ACC112 (cell line): Measurements from ENCODE around the gene FAM81A.

ENCODE experiments used
- H2AFZ ChIP-seq: fragments of 200-600 bp; sonication (generic); one replicate; pipeline ENCODE4 v1.6.0; 2017; ENCODE audit warnings: antibody characterized with exemption, low read length; ENCODE audit not compliant: unreplicated experiment
- H3K27ac ChIP-seq: fragments of 200-600 bp; sonication (generic); 2 replicates; pipeline ENCODE4 v1.5.1; 2014; ENCODE audit warnings: low read depth, mild to moderate bottlenecking, antibody characterized with exemption, low read length, moderate library complexity
- H3K27me3 ChIP-seq: fragments of 200-600 bp; sonication (generic); 2 replicates; pipeline ENCODE4 v1.6.1; 2014; ENCODE audit warnings: mild to moderate bottlenecking, antibody characterized with exemption, low read length, moderate library complexity, mixed read lengths; ENCODE audit not compliant: insufficient read depth
- H3K36me3 ChIP-seq: fragments of 200-600 bp; sonication (generic); 2 replicates; pipeline ENCODE4 v1.6.1; 2016; ENCODE audit warnings: mild to moderate bottlenecking, antibody characterized with exemption, low read length, moderate library complexity, mixed read lengths; ENCODE audit not compliant: insufficient read depth
- H3K4me1 ChIP-seq: fragments of 200-600 bp; sonication (generic); one replicate; pipeline ENCODE4 v1.6.1; 2016; ENCODE audit warnings: low read length, mixed read lengths; ENCODE audit not compliant: insufficient read depth, unreplicated experiment, control insufficient read depth
- H3K4me3 ChIP-seq: fragments of 200-600 bp; sonication (generic); 2 replicates; pipeline ENCODE4 v1.5.1; 2014; ENCODE audit warnings: mild to moderate bottlenecking, low read depth, low read length
- H3K79me2 ChIP-seq: fragments of 200-600 bp; sonication (generic); one replicate; pipeline ENCODE4 v1.6.0; 2016; ENCODE audit warnings: low read length; ENCODE audit not compliant: control insufficient read depth, unreplicated experiment, insufficient read depth

The FAM81A gene

DNA sequence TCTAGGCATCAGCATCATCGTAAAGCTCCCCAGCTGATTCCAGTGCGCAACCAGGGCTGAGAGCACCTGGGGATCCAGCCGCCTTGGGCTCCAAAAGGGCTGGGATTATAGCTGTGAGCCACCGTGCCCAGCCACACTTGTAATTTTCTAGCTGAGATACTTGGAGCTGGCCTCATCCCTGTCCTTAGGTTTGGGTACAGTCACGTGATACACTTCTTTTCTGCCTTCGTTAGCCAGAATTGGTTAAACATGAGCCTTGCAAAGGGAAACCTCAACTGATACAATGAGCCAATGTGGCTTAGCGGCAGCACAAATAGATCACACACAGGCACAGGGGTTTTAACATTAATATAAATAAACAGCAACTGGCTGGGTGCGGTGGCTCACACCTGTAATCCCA is 103.8 kb downstream of the FAM81A start:
- Histone ChIP-seq H3K79me2 (no peaks in the 10 kb centered on the region), H3K27ac (no peak overlapping the region), H3K4me1 (no peaks in the 10 kb centered on the region), H3K4me3 (no peak overlapping the region), H3K36me3 (no peaks in the 10 kb centered on the region), H2AFZ (no peak overlapping the region), H3K27me3 (no peaks in the 10 kb centered on the region)

DNA sequence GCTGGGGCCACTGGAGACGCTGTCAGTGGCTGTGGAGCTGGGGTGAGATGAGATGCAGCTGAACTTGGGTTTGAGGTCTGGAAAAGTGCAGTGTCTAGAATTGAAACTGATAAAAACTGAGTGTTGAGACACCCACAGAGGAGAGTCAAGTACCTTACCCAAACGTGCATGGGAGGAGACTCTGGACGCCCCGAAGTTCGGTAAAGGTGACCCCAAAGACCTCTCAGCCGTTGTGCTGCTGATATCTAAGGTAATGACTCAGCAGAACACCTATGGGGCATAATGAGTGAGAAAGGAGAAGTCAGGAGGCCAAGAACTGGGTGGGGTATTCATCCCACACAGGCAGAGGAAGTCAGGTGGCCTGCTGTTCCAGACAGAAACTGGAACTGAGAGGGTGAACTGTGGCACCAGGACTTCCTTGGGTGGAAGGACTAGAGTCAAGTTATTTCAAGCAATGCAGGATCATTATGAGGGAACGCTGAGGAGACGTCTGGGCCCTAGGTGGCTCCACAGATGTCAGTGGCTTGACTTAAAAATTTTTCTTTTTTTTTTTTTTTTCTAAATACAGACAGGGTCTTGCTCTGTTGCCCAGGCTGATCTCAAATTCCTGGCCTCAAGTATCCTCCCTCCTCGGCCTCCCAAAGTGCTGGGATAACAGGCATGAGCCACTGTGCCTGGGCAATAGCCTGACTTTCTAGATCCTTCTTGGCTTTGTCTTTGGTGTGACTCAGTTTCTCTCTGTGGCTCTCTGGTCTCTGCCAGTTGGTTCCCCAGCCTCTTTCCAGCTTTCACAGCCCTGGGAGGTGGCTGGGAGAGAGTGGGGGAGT is 105.9 kb downstream of the FAM81A start:
- no peaks in the 10 kb centered on the region for H3K4me1 ChIP-seq
- H3K4me3 ChIP-seq = no peak overlapping the region
- no peak overlapping the region for H2AFZ ChIP-seq
- H3K27ac ChIP-seq = no peak overlapping the region
- no peaks in the 10 kb centered on the region for H3K79me2 ChIP-seq
- no peaks in the 10 kb centered on the region for H3K36me3 ChIP-seq
- no peaks in the 10 kb centered on the region for H3K27me3 ChIP-seq

DNA sequence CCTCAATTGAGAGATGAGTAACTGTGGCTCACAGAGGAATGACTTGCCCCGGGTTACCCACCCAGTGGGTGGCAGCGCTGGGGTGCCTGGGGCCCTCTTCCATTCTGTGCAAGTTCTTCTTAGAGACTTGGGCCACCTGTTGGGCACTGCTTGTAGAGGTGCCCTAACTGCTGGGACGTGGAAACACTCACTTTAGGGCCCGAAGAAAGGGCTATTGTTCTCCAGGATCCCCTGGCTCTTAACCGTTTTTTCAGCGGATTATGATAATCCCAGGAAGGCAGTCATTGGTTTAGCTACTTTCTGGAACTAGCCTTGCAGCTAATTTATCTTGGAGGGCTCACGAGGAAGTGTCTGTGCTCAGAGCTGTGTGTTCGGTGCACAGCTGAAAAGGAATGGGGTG is 107.6 kb downstream of the FAM81A start:
- no peaks in the 10 kb centered on the region for H3K79me2 ChIP-seq
- no peak overlapping the region for H3K27ac ChIP-seq
- no peak overlapping the region for H3K4me3 ChIP-seq
- no peak overlapping the region for H2AFZ ChIP-seq
- H3K4me1 ChIP-seq = no peaks in the 10 kb centered on the region
- H3K36me3 ChIP-seq = no peaks in the 10 kb centered on the region
- H3K27me3 ChIP-seq = no peaks in the 10 kb centered on the region

DNA sequence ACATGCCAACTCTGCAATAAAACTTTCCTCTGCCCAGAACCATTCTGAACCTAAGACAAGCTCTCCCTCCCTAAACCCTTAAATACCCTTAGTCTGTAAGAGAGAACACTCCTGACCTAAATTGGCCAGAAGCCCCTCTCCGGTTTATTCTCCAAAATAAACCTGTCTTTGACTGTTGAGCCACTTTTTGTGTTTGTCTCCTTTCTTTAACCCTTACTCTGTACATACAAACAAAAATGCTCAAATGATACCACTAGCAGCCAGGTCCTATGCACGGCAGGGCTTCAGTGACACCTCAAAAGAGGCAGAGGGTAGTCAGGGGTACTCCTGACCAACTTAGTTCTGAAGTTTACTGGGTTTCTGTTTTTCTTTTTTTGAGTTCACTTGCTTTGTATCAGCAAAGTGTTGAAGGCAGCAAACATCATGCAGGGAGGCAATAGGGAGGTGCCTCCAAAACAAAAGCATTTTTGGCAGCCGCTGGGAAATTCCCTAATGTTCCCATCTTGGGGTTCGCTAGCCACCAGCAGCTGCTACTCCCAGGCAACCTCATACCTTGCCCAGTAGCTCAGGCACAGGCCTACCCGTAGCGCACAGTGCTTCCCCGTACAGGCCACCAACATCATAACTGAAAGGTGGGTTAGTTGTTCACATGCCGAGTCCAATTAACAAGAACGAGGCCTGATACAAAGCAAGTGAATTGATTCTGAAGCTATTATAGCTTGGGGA is 110.7 kb downstream of the FAM81A start:
- H2AFZ ChIP-seq = no peak overlapping the region
- no peak overlapping the region for H3K27ac ChIP-seq
- H3K4me1 ChIP-seq = no peaks in the 10 kb centered on the region

DNA sequence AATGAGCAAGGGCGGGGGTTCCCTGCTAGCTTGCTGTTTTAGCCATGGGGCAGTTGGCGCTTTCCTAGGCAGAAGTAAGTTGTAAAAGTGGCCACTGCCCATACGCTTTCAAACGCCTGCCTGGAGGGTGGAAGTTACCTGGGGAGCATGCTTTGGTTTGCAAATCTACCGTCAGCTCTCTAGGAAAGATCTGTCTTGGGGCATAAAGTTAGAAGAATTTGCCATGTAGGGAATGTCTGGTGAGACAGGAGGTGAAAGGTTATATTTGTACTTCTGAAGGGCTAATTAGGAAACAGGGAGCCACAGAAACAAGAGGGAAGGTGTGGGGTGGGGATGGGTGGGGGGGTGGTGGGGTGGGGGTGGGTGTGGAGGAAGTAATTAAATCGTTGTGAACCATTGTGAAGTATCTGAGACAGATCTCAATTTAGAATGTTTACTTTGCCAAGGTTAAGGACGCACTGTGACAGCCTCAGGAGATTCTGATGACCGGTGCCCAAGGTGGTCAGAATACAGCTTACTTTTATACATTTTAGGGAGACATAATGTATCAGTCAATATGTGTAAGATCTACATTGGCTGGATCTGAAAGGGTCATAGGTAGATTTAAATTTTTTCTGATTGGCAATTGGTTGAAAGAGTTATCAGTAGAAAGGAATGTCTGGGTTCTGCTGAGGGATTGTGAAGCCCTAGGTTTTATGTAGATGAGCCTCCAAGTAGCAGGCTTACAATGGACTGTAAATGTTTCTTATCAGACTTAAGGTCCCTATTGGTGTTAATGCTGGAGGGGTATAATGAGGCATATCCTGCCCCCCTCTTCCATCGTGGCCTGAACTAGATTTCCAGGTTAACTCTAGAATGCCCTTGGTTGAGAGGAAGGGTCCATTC is 111.6 kb downstream of the FAM81A start:
- peaks cover under 1% of the 10 kb centered on the region for H3K4me1 ChIP-seq
- no peaks in the 10 kb centered on the region for H3K79me2 ChIP-seq
- H3K36me3 ChIP-seq = no peaks in the 10 kb centered on the region
- H3K4me3 ChIP-seq = no peak overlapping the region
- H2AFZ ChIP-seq = no peak overlapping the region
- no peak overlapping the region for H3K27ac ChIP-seq
- no peaks in the 10 kb centered on the region for H3K27me3 ChIP-seq

More for the DNA sequence above, 110.7 kb downstream of the FAM81A start:
- Histone ChIP-seq H3K36me3 (no peaks in the 10 kb centered on the region), H3K4me3 (no peak overlapping the region), H3K79me2 (no peaks in the 10 kb centered on the region), H3K27me3 (no peaks in the 10 kb centered on the region)

DNA sequence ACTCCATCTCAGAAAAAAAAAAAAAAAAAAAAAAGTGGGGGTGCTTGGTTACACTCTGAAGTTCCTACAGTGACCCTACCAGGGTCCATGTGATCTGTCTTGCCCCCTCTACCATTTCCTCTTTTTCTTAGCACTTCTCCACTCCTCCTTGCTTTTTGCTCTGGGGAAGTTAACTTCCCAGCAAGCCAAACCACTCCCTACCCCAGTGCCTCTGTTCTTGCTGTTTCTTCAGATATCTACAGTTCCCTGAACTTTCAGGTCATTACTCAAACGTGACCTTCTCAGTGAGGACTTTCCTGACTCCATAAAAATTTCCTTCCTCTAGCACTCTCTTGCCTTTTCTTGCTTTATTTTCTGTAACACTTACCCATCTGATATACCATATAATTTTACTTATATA is 112.5 kb downstream of the FAM81A start:
- H2AFZ ChIP-seq = no peak overlapping the region
- H3K27ac ChIP-seq = no peak overlapping the region
- peaks cover 11% of the 10 kb centered on the region for H3K4me1 ChIP-seq
- no peaks in the 10 kb centered on the region for H3K79me2 ChIP-seq
- H3K4me3 ChIP-seq = no peak overlapping the region
- no peaks in the 10 kb centered on the region for H3K27me3 ChIP-seq
- H3K36me3 ChIP-seq = no peaks in the 10 kb centered on the region

DNA sequence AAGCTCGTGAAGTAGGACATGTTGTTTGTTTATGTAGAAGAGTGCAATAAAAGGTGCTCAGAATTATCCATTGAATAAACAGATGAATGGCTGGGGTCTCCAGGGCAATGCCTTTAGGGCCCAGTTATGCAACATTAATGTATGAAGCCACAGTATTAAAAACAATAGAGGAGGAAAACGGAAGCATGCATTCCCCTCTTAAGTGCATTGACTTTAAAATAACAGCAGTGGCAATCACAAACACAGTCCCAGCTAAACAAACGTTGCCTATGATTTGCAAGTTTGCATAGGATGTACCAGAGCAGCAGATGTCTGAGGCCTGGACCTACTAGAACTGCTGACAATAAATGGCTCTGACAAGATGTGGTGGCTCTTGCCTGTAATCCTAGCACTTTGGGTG is 113.0 kb downstream of the FAM81A start:
- Histone ChIP-seq H3K27me3 (no peaks in the 10 kb centered on the region), H3K4me1 (peaks cover 15% of the 10 kb centered on the region), H3K4me3 (no peak overlapping the region), H3K27ac (no peak overlapping the region), H3K79me2 (no peaks in the 10 kb centered on the region), H2AFZ (no peak overlapping the region), H3K36me3 (no peaks in the 10 kb centered on the region)

DNA sequence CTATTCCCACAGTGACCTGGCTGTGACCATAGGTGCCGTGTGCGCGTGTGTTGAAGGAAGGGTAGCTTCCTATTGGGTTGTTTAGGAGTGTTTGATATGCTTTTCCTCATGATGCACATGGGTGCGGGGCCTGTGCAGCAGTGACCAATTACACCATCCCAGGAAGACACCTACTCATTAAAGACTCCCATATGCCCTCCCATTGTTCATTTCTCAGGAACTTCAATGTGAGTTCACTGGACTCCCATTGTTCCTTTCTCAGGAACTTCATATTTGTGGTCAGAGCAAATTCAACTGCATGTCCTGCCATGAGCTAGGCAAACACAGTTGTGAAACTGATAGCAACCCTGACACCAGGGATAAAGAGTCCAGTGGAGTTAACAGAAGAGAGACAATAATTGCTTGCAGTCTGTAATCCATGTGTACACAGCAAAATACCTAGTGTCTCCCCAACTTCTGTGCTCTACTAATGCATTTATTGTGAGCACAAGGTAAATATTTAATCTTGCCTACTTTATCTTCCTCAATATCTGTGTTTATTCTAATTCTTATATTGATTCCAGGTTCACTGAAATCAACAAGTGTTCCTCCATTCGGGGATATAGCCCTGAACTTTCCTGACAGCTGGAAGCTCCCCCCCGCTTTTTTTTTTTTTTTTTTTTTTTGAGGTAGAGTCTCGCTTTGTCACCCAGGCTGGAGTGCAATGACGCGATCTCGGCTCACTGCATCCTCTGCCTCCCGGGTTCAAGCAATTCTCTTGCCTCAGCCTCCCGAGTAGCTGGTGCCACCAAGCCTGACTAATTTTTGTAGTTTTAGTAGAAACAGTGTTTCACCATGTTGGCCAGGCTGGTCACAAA is 116.1 kb downstream of the FAM81A start:
- Histone ChIP-seq H3K36me3 (no peaks in the 10 kb centered on the region), H3K4me1 (peaks cover 28% of the 10 kb centered on the region), H3K4me3 (no peak overlapping the region), H3K79me2 (no peaks in the 10 kb centered on the region), H2AFZ (no peak overlapping the region), H3K27ac (peak overlapping the region; percentile 27), H3K27me3 (no peaks in the 10 kb centered on the region)

DNA sequence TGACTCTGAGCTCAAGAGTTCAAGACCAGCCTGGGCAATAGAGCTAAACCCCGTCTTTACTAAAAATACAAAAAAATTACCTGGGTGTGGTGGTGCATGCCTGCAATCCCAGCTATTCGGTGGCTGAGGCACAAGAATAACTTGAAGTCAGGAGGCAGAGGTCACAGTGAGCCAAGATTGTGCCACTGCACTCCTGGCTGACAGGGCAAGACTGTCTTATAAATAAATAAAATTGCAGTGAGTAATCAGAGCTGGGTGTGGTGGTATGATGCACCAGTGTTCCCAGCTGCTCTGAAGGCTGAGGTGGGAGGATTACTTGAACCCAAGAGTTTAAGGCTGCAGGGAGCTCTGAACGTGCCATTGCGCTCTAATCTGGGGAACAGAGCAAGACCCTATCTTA is 117.7 kb downstream of the FAM81A start:
- Histone ChIP-seq H3K4me1 (peaks cover 29% of the 10 kb centered on the region), H3K27me3 (no peaks in the 10 kb centered on the region), H3K27ac (peak overlapping the region; percentile 33; the same call in 1 of the 2 replicates), H3K36me3 (no peaks in the 10 kb centered on the region), H2AFZ (no peak overlapping the region), H3K79me2 (no peaks in the 10 kb centered on the region), H3K4me3 (no peak overlapping the region)

DNA sequence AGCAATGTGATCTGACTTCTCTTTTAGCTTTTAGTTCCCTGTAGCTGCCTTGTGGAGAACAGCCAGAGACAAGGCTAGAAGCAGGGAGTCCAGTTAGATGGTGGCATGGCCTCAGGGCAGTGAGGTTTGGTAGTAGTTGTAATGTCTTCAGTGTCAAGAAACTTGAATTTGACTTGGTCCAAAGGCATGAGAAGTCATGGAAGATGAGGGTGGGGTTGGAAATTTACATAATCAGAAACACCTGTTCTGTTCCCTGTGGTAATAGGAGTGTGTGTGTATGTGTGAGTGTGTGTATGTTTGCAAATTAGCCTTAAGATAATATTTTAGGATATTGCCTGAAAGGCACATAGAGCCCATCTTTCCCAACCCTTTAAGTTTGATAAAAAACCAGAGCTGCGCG is 118.4 kb downstream of the FAM81A start:
- Histone ChIP-seq H3K27me3 (no peaks in the 10 kb centered on the region), H3K4me3 (no peak overlapping the region), H3K36me3 (no peaks in the 10 kb centered on the region), H3K79me2 (no peaks in the 10 kb centered on the region), H3K27ac (no peak overlapping the region), H2AFZ (no peak overlapping the region), H3K4me1 (peaks cover 29% of the 10 kb centered on the region)
